ENCODE results near the gene FAM3B.

DNA sequence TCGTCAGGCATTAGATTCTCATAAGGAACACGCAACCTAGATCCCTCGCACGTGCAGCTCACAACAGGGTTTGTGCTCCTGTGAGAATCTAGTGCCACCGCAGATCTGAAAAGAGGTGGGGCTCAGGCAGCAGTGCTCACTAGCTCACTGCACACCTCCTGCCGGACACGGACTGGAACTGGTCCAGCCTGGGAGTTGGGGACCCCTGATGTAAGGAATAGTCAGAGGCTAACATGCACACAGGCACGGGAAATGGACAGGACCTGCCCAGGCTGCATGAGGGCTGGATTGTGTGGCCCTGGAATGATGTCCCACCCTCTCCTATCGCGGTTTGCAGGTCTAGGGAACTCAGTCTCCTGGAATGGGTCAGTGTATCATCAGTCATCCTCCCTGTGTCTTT, 86.2 kb downstream of the FAM3B start:
- TF ChIP-seq EGR1 (conservative IDR thresholded peaks at IDR 0.05) = no peak
- TF ChIP-seq, protein P1, sequence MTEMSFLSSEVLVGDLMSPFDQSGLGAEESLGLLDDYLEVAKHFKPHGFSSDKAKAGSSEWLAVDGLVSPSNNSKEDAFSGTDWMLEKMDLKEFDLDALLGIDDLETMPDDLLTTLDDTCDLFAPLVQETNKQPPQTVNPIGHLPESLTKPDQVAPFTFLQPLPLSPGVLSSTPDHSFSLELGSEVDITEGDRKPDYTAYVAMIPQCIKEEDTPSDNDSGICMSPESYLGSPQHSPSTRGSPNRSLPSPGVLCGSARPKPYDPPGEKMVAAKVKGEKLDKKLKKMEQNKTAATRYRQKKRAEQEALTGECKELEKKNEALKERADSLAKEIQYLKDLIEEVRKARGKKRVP (CRISPR knock-in tag; IDR thresholded peaks at IDR 0.05) = no peak
